ENCODE results near the gene PFDN2. TPM values are rescaled to one million over a fixed set of nuclear protein-coding genes. Genes with fewer than 3 reads are reported as not detected.

The PFDN2 gene
- total and polyA plus RNA-seq, 10 of the 15 experiments (the other 5 are each of a cell fraction or from before 2014, with no cell fraction given), result 30.0 to 141 (median 80.5) TPM

DNA sequence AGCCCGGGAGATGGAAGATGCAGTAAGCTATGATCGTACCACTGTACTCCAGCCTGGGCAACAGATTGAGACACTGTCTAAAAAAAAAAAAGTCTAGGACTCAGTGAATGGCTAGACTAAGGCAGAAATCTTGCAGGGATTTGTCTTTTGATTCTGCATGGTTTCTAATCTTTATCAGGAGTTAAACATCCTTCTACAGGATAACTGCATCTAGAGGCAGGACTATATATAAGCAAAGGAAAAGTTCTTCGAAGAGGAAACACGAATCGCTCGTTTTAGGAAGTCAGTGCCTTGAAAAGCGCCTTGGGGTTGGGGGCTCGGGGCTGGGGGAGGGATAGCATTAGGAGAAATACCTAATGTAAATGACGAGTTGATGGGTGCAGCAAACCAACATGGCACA is 35.3 kb upstream of the PFDN2 start:
- Histone ChIP-seq H3K4me1 (ENCODE audit: control insufficient read depth, insufficient read depth, low read length) (peaks cover 7% of the 10 kb centered on the region; the same call in 1 of the 2 replicates), H3K4me3 (peak overlapping the region; percentile 89; the same call in 1 of the 2 replicates), H3K4me2 (ENCODE audit: control insufficient read depth, insufficient read depth) (peak overlapping the region; percentile 36), H3K79me2 (ENCODE audit: control insufficient read depth, insufficient read depth, low read length) (peaks cover 16% of the 10 kb centered on the region), H3K27ac (ENCODE audit: control insufficient read depth, insufficient read depth) (no peak overlapping the region), H3K9ac (ENCODE audit: control insufficient read depth, insufficient read depth, low read length) (peak overlapping the region; percentile 99), H2AFZ (ENCODE audit: control insufficient read depth, low read depth, low read length) (peak overlapping the region; percentile 99), H4K20me1 (ENCODE audit: control insufficient read depth, insufficient read depth) (no peaks in the 10 kb centered on the region), H3K9me3 (replicated peaks; ENCODE audit: control insufficient read depth, insufficient read depth, low read length) (no peaks in the 10 kb centered on the region), H3K27me3 (replicated peaks in 1 of 2; ENCODE audit: control insufficient read depth in 2 of 2, insufficient read depth in 2 of 2, low read length in 1 of 2) (no peaks in the 10 kb centered on the region), H3K36me3 (ENCODE audit: control insufficient read depth in 2 of 2, insufficient read depth in 2 of 2, low read length in 1 of 2) (peaks cover 0 to 6% of the 10 kb centered on the region in 2 experiments)
- in situ Hi-C loops (cut with MboI) (no loop called here), intact Hi-C loops (cut with micrococcal nuclease; ENCODE audit: unreplicated experiment) (no loop called here)
- ChIA-PET POLR2A (interaction anchor here (0.7 to 2.0 kb wide), 8 partner anchors 19 to 469 kb away, joined by 3 to 16 read pairs (median 6); partner anchors contain the start of genes ARHGAP30, DEDD and TOMM40L), RAD21 (ENCODE audit: unreplicated experiment) (interaction anchor here (1.3 to 1.6 kb wide), 3 partner anchors 13 to 107 kb away, joined by 4 to 6 read pairs (median 4); partner anchors contain the start of genes PPOX, TOMM40L and USF1), SMC1A (ENCODE audit: uncharacterized antibody, unreplicated experiment) (interaction anchor here (0.7 to 1.6 kb wide), 5 partner anchors 13 to 72 kb away, joined by 3 to 8 read pairs (median 5); partner anchors contain the start of genes DEDD, PPOX and TOMM40L), CTCF (interaction anchor here (0.6 to 4.6 kb wide), 4 partner anchors 12 to 85 kb away, joined by 3 to 38 read pairs (median 4); partner anchors contain the start of gene PPOX)
- no TSS peak for BruUV-seq (replicated peaks)
- FAIRE-seq, result no peak
- DNase-seq (ENCODE audit: low read depth, low spot score), result no peak
- peak; percentile 28 for ATAC-seq
- TF ChIP-seq, protein P1, sequence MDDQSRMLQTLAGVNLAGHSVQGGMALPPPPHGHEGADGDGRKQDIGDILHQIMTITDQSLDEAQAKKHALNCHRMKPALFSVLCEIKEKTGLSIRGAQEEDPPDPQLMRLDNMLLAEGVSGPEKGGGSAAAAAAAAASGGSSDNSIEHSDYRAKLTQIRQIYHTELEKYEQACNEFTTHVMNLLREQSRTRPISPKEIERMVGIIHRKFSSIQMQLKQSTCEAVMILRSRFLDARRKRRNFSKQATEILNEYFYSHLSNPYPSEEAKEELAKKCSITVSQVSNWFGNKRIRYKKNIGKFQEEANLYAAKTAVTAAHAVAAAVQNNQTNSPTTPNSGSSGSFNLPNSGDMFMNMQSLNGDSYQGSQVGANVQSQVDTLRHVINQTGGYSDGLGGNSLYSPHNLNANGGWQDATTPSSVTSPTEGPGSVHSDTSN (IDR thresholded peaks at IDR 0.05; ENCODE audit: insufficient replicate concordance, low read depth, low read length), result no peak
- TF ChIP-seq PAX5 (IDR thresholded peaks at IDR 0.05; ENCODE audit: borderline replicate concordance, low read depth, low read length) (no peak), MYC (IDR thresholded peaks at IDR 0.05; ENCODE audit: insufficient read depth, insufficient read length, insufficient replicate concordance, low read length, severe bottlenecking) (no peak)
- TF ChIP-seq, protein P2, sequence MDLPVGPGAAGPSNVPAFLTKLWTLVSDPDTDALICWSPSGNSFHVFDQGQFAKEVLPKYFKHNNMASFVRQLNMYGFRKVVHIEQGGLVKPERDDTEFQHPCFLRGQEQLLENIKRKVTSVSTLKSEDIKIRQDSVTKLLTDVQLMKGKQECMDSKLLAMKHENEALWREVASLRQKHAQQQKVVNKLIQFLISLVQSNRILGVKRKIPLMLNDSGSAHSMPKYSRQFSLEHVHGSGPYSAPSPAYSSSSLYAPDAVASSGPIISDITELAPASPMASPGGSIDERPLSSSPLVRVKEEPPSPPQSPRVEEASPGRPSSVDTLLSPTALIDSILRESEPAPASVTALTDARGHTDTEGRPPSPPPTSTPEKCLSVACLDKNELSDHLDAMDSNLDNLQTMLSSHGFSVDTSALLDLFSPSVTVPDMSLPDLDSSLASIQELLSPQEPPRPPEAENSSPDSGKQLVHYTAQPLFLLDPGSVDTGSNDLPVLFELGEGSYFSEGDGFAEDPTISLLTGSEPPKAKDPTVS (IDR thresholded peaks at IDR 0.05; ENCODE audit: low read depth, low read length), result no peak
- TF ChIP-seq, protein P3, sequence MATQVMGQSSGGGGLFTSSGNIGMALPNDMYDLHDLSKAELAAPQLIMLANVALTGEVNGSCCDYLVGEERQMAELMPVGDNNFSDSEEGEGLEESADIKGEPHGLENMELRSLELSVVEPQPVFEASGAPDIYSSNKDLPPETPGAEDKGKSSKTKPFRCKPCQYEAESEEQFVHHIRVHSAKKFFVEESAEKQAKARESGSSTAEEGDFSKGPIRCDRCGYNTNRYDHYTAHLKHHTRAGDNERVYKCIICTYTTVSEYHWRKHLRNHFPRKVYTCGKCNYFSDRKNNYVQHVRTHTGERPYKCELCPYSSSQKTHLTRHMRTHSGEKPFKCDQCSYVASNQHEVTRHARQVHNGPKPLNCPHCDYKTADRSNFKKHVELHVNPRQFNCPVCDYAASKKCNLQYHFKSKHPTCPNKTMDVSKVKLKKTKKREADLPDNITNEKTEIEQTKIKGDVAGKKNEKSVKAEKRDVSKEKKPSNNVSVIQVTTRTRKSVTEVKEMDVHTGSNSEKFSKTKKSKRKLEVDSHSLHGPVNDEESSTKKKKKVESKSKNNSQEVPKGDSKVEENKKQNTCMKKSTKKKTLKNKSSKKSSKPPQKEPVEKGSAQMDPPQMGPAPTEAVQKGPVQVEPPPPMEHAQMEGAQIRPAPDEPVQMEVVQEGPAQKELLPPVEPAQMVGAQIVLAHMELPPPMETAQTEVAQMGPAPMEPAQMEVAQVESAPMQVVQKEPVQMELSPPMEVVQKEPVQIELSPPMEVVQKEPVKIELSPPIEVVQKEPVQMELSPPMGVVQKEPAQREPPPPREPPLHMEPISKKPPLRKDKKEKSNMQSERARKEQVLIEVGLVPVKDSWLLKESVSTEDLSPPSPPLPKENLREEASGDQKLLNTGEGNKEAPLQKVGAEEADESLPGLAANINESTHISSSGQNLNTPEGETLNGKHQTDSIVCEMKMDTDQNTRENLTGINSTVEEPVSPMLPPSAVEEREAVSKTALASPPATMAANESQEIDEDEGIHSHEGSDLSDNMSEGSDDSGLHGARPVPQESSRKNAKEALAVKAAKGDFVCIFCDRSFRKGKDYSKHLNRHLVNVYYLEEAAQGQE (IDR thresholded peaks at IDR 0.05; ENCODE audit: low read depth, low read length), result no peak
- TF ChIP-seq, protein P4, sequence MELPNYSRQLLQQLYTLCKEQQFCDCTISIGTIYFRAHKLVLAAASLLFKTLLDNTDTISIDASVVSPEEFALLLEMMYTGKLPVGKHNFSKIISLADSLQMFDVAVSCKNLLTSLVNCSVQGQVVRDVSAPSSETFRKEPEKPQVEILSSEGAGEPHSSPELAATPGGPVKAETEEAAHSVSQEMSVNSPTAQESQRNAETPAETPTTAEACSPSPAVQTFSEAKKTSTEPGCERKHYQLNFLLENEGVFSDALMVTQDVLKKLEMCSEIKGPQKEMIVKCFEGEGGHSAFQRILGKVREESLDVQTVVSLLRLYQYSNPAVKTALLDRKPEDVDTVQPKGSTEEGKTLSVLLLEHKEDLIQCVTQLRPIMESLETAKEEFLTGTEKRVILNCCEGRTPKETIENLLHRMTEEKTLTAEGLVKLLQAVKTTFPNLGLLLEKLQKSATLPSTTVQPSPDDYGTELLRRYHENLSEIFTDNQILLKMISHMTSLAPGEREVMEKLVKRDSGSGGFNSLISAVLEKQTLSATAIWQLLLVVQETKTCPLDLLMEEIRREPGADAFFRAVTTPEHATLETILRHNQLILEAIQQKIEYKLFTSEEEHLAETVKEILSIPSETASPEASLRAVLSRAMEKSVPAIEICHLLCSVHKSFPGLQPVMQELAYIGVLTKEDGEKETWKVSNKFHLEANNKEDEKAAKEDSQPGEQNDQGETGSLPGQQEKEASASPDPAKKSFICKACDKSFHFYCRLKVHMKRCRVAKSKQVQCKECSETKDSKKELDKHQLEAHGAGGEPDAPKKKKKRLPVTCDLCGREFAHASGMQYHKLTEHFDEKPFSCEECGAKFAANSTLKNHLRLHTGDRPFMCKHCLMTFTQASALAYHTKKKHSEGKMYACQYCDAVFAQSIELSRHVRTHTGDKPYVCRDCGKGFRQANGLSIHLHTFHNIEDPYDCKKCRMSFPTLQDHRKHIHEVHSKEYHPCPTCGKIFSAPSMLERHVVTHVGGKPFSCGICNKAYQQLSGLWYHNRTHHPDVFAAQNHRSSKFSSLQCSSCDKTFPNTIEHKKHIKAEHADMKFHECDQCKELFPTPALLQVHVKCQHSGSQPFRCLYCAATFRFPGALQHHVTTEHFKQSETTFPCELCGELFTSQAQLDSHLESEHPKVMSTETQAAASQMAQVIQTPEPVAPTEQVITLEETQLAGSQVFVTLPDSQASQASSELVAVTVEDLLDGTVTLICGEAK (IDR thresholded peaks at IDR 0.05; ENCODE audit: borderline replicate concordance), result no peak
- WGBS (ENCODE audit: insufficient coverage, insufficient replicate concordance, low lambda C conversion rate, missing lambda C conversion rate), result 28% methylated on average over 7 of the region's 9 CpGs
